Measurements from ENCODE around the gene NPDC1. TPM values are rescaled to one million over a fixed set of nuclear protein-coding genes. Genes with fewer than 3 reads are reported as not detected.

NPDC1 gene
- polyA plus RNA-seq, 1 donor = 18.4 TPM

- no peak for DNase-seq
These were observed 12.7 kb upstream of the NPDC1 start for GRCh38 chr9:137058521-137059234.

GRCh38 chr9:137057545-137057944 lies 11.6 kb upstream of the NPDC1 start:
- no peak for DNase-seq

- DNase-seq = no peak
These were observed 10.9 kb upstream of the NPDC1 start for GRCh38 chr9:137056739-137057415.

GRCh38 chr9:137055385-137056364 lies 9.7 kb upstream of the NPDC1 start:
- no peak for DNase-seq

GRCh38 chr9:137054932-137055384 lies 9.0 kb upstream of the NPDC1 start:
- no peak for DNase-seq

- no peak for DNase-seq
These were observed 8.3 kb upstream of the NPDC1 start, which contains the start of gene ENTPD2 for GRCh38 chr9:137053944-137054931. TSS of gene ENTPD2 (minus strand) at chr9:137054061. CDS start at chr9:137053997, 64 bp downstream.

GRCh38 chr9:137052998-137053943 lies 7.3 kb upstream of the NPDC1 start:
- no peak for DNase-seq

- DNase-seq = no peak
These were observed 6.3 kb upstream of the NPDC1 start for GRCh38 chr9:137052293-137052692.

GRCh38 chr9:137051145-137051724 lies 5.3 kb upstream of the NPDC1 start:
- DNase-seq = no peak

- no peak for DNase-seq
These were observed 4.6 kb upstream of the NPDC1 start for GRCh38 chr9:137050570-137050969.

- no peak for DNase-seq
These were observed 3.8 kb upstream of the NPDC1 start for GRCh38 chr9:137049544-137050449.

- DNase-seq = no peak
These were observed 2.9 kb upstream of the NPDC1 start for GRCh38 chr9:137048655-137049543.

- DNase-seq = no peak
These were observed 486 bp downstream of the NPDC1 start for GRCh38 chr9:137045294-137046087.

- DNase-seq = no peak
These were observed 1.3 kb downstream of the NPDC1 start for GRCh38 chr9:137044502-137045177.

- no peak for DNase-seq
These were observed 1.9 kb downstream of the NPDC1 start for GRCh38 chr9:137044037-137044436.

Measured in left kidney (tissue), 2 donors.